ENCODE data around the gene SPATC1L.
A peak's percentile ranks its signal among the peaks of the same experiment; 100 is the strongest.

Gene SPATC1L

GRCh38 chr21:46191686-46192575 is 7.7 kb upstream of the SPATC1L start:
- Histone ChIP-seq H4K91ac (ENCODE audit: low read length) (peak overlapping the region; percentile 5), H3K4me1 (ENCODE audit: control insufficient read depth, insufficient read depth, low read depth, low read length) (peaks cover 30% of the 10 kb centered on the region), H2AK5ac (ENCODE audit: low read length, severe bottlenecking) (no peak overlapping the region), H2BK15ac (ENCODE audit: low read depth, poor library complexity, severe bottlenecking) (no peak overlapping the region), H3K27me3 (ENCODE audit: control insufficient read depth in 1 of 2, insufficient read depth in 1 of 2, low read length in 2 of 2) (no peaks in the 10 kb centered on the region), H2BK12ac (ENCODE audit: low read length in 2 of 2) (no peak overlapping the region), H3K18ac (ENCODE audit: low read depth in 1 of 2, low read length in 2 of 2) (peak overlapping the region in 1 of 2 experiments; percentile 75), H3K9me3 (ENCODE audit: control insufficient read depth, low read length) (no peaks in the 10 kb centered on the region), H3K27ac (ENCODE audit: low read length, poor library complexity, severe bottlenecking) (no peak overlapping the region), H3K9ac (ENCODE audit: low read length) (no peak overlapping the region), H3K14ac (ENCODE audit: low read length in 2 of 2) (peak overlapping the region in 1 of 2 experiments; percentile 78), H2BK120ac (ENCODE audit: low read depth, low read length) (no peak overlapping the region), H3K79me1 (replicated peaks; ENCODE audit: low read length, poor library complexity, severe bottlenecking) (peaks cover 21% of the 10 kb centered on the region), H2AFZ (ENCODE audit: low read depth, low read length) (no peak overlapping the region), H3K23ac (ENCODE audit: low read length in 2 of 2) (no peak overlapping the region), H2BK5ac (ENCODE audit: low read depth, low read length, poor library complexity, severe bottlenecking) (no peak overlapping the region), H3K4me3 (ENCODE audit: insufficient read depth in 1 of 2, low read depth in 1 of 2, low read length in 2 of 2) (no peak overlapping the region), H3K36me3 (ENCODE audit: control insufficient read depth in 1 of 2, insufficient read depth in 2 of 2, low read depth in 1 of 2, low read length in 2 of 2) (peaks cover 77 to 93% of the 10 kb centered on the region in 2 experiments), H4K8ac (ENCODE audit: low read length) (no peak overlapping the region), H3K4ac (ENCODE audit: low read depth in 1 of 2, low read length in 2 of 2) (peak overlapping the region in 1 of 2 experiments; percentile 26), H3K4me2 (ENCODE audit: low read length, poor library complexity, severe bottlenecking) (no peak overlapping the region)
- no peak for DNase-seq
- 97% methylated on average over 20 of the region's 20 CpGs for WGBS

GRCh38 chr21:46191257-46191685 is 7.0 kb upstream of the SPATC1L start:
- no peaks in the 10 kb centered on the region for H3K27me3 ChIP-seq (ENCODE audit: control insufficient read depth in 1 of 2, insufficient read depth in 1 of 2, low read length in 2 of 2)
- no peak overlapping the region for H2AFZ ChIP-seq (ENCODE audit: low read depth, low read length)
- peak overlapping the region; percentile 80 for H3K9ac ChIP-seq (ENCODE audit: low read length)
- peak overlapping the region in 1 of 2 experiments; percentile 17 for H2BK12ac ChIP-seq (ENCODE audit: low read length in 2 of 2)
- peak overlapping the region; percentile 52 for H4K8ac ChIP-seq (ENCODE audit: low read length)
- H2BK5ac ChIP-seq (ENCODE audit: low read depth, low read length, poor library complexity, severe bottlenecking) = no peak overlapping the region
- peaks cover 30% of the 10 kb centered on the region for H3K4me1 ChIP-seq (ENCODE audit: control insufficient read depth, insufficient read depth, low read depth, low read length)
- H3K79me1 ChIP-seq (replicated peaks; ENCODE audit: low read length, poor library complexity, severe bottlenecking) = peaks cover 16% of the 10 kb centered on the region
- H3K36me3 ChIP-seq (ENCODE audit: control insufficient read depth in 1 of 2, insufficient read depth in 2 of 2, low read depth in 1 of 2, low read length in 2 of 2) = peaks cover 70 to 87% of the 10 kb centered on the region in 2 experiments
- 84% methylated on average over 4 of the region's 4 CpGs for WGBS
- no peak overlapping the region for H2BK120ac ChIP-seq (ENCODE audit: low read depth, low read length)
- no peak overlapping the region for H3K4me3 ChIP-seq (ENCODE audit: insufficient read depth in 1 of 2, low read depth in 1 of 2, low read length in 2 of 2)
- H2AK5ac ChIP-seq (ENCODE audit: low read length, severe bottlenecking) = no peak overlapping the region
- H2BK15ac ChIP-seq (ENCODE audit: low read depth, poor library complexity, severe bottlenecking) = no peak overlapping the region
- H3K4me2 ChIP-seq (ENCODE audit: low read length, poor library complexity, severe bottlenecking) = no peak overlapping the region
- H3K18ac ChIP-seq (ENCODE audit: low read depth in 1 of 2, low read length in 2 of 2) = peak overlapping the region in 1 of 2 experiments; percentile 75
- H3K27ac ChIP-seq (ENCODE audit: low read length, poor library complexity, severe bottlenecking) = no peak overlapping the region
- no peaks in the 10 kb centered on the region for H3K9me3 ChIP-seq (ENCODE audit: control insufficient read depth, low read length)
- peak overlapping the region in 1 of 2 experiments; percentile 9 for H3K4ac ChIP-seq (ENCODE audit: low read depth in 1 of 2, low read length in 2 of 2)
- H4K91ac ChIP-seq (ENCODE audit: low read length) = peak overlapping the region; percentile 5
- no peak overlapping the region for H3K23ac ChIP-seq (ENCODE audit: low read length in 2 of 2)
- DNase-seq = peak; percentile 86
- no peak overlapping the region for H3K14ac ChIP-seq (ENCODE audit: low read length in 2 of 2)

GRCh38 chr21:46190491-46191131 is 6.4 kb upstream of the SPATC1L start:
- peak overlapping the region; percentile 23 for H2BK120ac ChIP-seq (ENCODE audit: low read depth, low read length)

More at GRCh38 chr21:46190491-46191131, 6.4 kb upstream of the SPATC1L start:
- WGBS = 96% methylated on average over 14 of the region's 15 CpGs
- Histone ChIP-seq H3K4me2 (ENCODE audit: low read length, poor library complexity, severe bottlenecking) (no peak overlapping the region), H2AK5ac (ENCODE audit: low read length, severe bottlenecking) (no peak overlapping the region), H3K36me3 (ENCODE audit: control insufficient read depth in 1 of 2, insufficient read depth in 2 of 2, low read depth in 1 of 2, low read length in 2 of 2) (peaks cover 64 to 80% of the 10 kb centered on the region in 2 experiments), H3K14ac (ENCODE audit: low read length in 2 of 2) (peak overlapping the region in 1 of 2 experiments; percentile 51), H3K4me3 (ENCODE audit: insufficient read depth in 1 of 2, low read depth in 1 of 2, low read length in 2 of 2) (no peak overlapping the region), H3K79me1 (replicated peaks; ENCODE audit: low read length, poor library complexity, severe bottlenecking) (peaks cover 15% of the 10 kb centered on the region), H2BK15ac (ENCODE audit: low read depth, poor library complexity, severe bottlenecking) (peak overlapping the region; percentile 87), H2BK12ac (ENCODE audit: low read length in 2 of 2) (peak overlapping the region; percentile 28 to 70), H3K4ac (ENCODE audit: low read depth in 1 of 2, low read length in 2 of 2) (peak overlapping the region in 1 of 2 experiments; percentile 49), H2BK5ac (ENCODE audit: low read depth, low read length, poor library complexity, severe bottlenecking) (no peak overlapping the region), H3K4me1 (ENCODE audit: control insufficient read depth, insufficient read depth, low read depth, low read length) (peaks cover 30% of the 10 kb centered on the region), H4K91ac (ENCODE audit: low read length) (peak overlapping the region; percentile 58), H2AFZ (ENCODE audit: low read depth, low read length) (no peak overlapping the region), H3K9me3 (ENCODE audit: control insufficient read depth, low read length) (no peaks in the 10 kb centered on the region), H3K18ac (ENCODE audit: low read depth in 1 of 2, low read length in 2 of 2) (peak overlapping the region; percentile 61 to 69), H3K23ac (ENCODE audit: low read length in 2 of 2) (peak overlapping the region in 1 of 2 experiments; percentile 35), H3K9ac (ENCODE audit: low read length) (peak overlapping the region; percentile 80), H3K27me3 (ENCODE audit: control insufficient read depth in 1 of 2, insufficient read depth in 1 of 2, low read length in 2 of 2) (no peaks in the 10 kb centered on the region), H4K8ac (ENCODE audit: low read length) (no peak overlapping the region), H3K27ac (ENCODE audit: low read length, poor library complexity, severe bottlenecking) (no peak overlapping the region)
- no peak for DNase-seq
